Right ventricle myocardium inferior (tissue), 1 donor: ENCODE results near the gene TMEM69. TPM values are rescaled to one million over a fixed set of nuclear protein-coding genes. Genes with fewer than 3 reads are reported as not detected.
"Not testable (repeated sequence)": the region's sequence is repeated elsewhere in the genome, so short reads cannot be mapped to it uniquely, and the experiment has no call there.

Experiments
- ATAC-seq: fragments of 200-7000 bp; cut with Tn5 transposase; one replicate; pipeline ENCODE4 v1.9.1; 2020; ENCODE audit warnings: mild to moderate bottlenecking, moderate library complexity
- DNase-seq: peaks from one replicate; pipeline ENCODE4 v3.0.0; 2021; ENCODE audit errors: missing footprints
- intact Hi-C: fragments of 100-400 bp; cut with DNase I; formaldehyde crosslinking; loops from one replicate; pipeline ENCODE4 v1.11.0; 2022
- total RNA-seq: library from RNA; stranded (reverse); fragmentation: NEBNext Ultra II Directional; extraction: Animal tissue kit (Norgen Biotek cat#: 25700); gene quantifications from one replicate; pipeline ENCODE4 v1.2.1, GENCODE V29; 2021
- donor health status: DM: no; HTN: yes; CAD: no; lungs with severe emphysema.

TMEM69 gene
- total RNA-seq, 1 donor from 2014 or later, result 22.1 TPM

GRCh38 chr1:45674478-45674877 is 13.5 kb upstream of the TMEM69 start:
- intact Hi-C loops, result no loop called here
- no peak for DNase-seq
- ATAC-seq, result peak; percentile 62

GRCh38 chr1:45676553-45676952 is 11.4 kb upstream of the TMEM69 start:
- intact Hi-C loops, DNase-seq, ATAC-seq: not testable (repeated sequence)

GRCh38 chr1:45677751-45678245 is 10.2 kb upstream of the TMEM69 start:
- intact Hi-C loops, result no loop called here
- ATAC-seq (no peak), DNase-seq (no peak)

GRCh38 chr1:45678489-45678888 is 9.5 kb upstream of the TMEM69 start:
- ATAC-seq, result no peak

GRCh38 chr1:45679123-45679522 is 8.9 kb upstream of the TMEM69 start:
- intact Hi-C loops, result no loop called here
- ATAC-seq, result no peak

More at GRCh38 chr1:45678489-45678888, 9.5 kb upstream of the TMEM69 start:
- DNase-seq, result no peak
- intact Hi-C loops, result no loop called here

GRCh38 chr1:45682942-45683341 is 5.0 kb upstream of the TMEM69 start:
- ATAC-seq, result no peak
- intact Hi-C loops, result no loop called here
- no peak for DNase-seq

More at GRCh38 chr1:45679123-45679522, 8.9 kb upstream of the TMEM69 start:
- DNase-seq, result no peak

- intact Hi-C loops, result loop anchor here (2.0 kb wide), 1 partner anchor 38 kb away; no protein-coding TSS in a partner anchor
- DNase-seq (no peak), ATAC-seq (no peak)
Observed at GRCh38 chr1:45684402-45684801, 3.6 kb upstream of the TMEM69 start.

GRCh38 chr1:45685308-45686014 is 2.5 kb upstream of the TMEM69 start:
- DNase-seq (no peak), ATAC-seq (no peak)
- intact Hi-C loops, result loop anchor here (2.0 to 5.0 kb wide), 4 partner anchors 39 to 447 kb away; partner anchors contain the start of genes IPP, NASP and PIK3R3

- ATAC-seq (no peak), DNase-seq (peak; percentile 84)
- intact Hi-C loops, result loop anchor here (2.0 to 5.0 kb wide), 3 partner anchors 65 to 446 kb away; partner anchors contain the start of genes IPP, NASP and PIK3R3
Observed at GRCh38 chr1:45686015-45686287, 2.0 kb upstream of the TMEM69 start.

GRCh38 chr1:45686288-45687013 is 1.5 kb upstream of the TMEM69 start, which contains the start of gene GPBP1L1:
GPBP1L1 (minus strand) TSS chr1:45686533; CDS start chr1:45659087, 27,446 bp downstream.
- intact Hi-C loops, result loop anchor here (2.0 to 5.0 kb wide), 3 partner anchors 64 to 446 kb away; partner anchors contain the start of genes IPP, NASP and PIK3R3
- peak; percentile 99 for DNase-seq
- ATAC-seq, result peak; percentile 92

- ATAC-seq, result peak; percentile 97
- intact Hi-C loops, result loop anchor here (2.0 to 5.0 kb wide), 3 partner anchors 64 to 445 kb away; partner anchors contain the start of genes IPP, NASP and PIK3R3
- DNase-seq, result peak; percentile 99
Observed at GRCh38 chr1:45687014-45687753, 797 bp upstream of the TMEM69 start.

- ATAC-seq, DNase-seq, intact Hi-C loops: not testable (repeated sequence)
Observed at GRCh38 chr1:45693811-45694210, 5.8 kb downstream of the TMEM69 start.

- intact Hi-C loops, result no loop called here
- no peak for ATAC-seq
Observed at GRCh38 chr1:45694823-45695222, 6.8 kb downstream of the TMEM69 start.

GRCh38 chr1:45704637-45705036 is 16.7 kb downstream of the TMEM69 start:
- DNase-seq (no peak), ATAC-seq (no peak)

More at GRCh38 chr1:45694823-45695222, 6.8 kb downstream of the TMEM69 start:
- no peak for DNase-seq

GRCh38 chr1:45713711-45714110 is 25.7 kb downstream of the TMEM69 start:
- ATAC-seq (no peak), DNase-seq (no peak)
- intact Hi-C loops, result no loop called here

More at GRCh38 chr1:45704637-45705036, 16.7 kb downstream of the TMEM69 start:
- intact Hi-C loops, result no loop called here

- intact Hi-C loops, result no loop called here
- DNase-seq, result no peak
- no peak for ATAC-seq
Observed at GRCh38 chr1:45716700-45717099, 28.7 kb downstream of the TMEM69 start.

GRCh38 chr1:45717386-45717785 is 29.4 kb downstream of the TMEM69 start:
- DNase-seq, ATAC-seq, intact Hi-C loops: not testable (repeated sequence)

GRCh38 chr1:45718289-45718688 is 30.3 kb downstream of the TMEM69 start:
- intact Hi-C loops, result no loop called here
- DNase-seq (no peak), ATAC-seq (no peak)

GRCh38 chr1:45721207-45721606 is 33.2 kb downstream of the TMEM69 start:
- no peak for DNase-seq
- intact Hi-C loops, result no loop called here
- no peak for ATAC-seq
